GM12878 (cell line): ENCODE results near the gene SMURF1. TPM values are rescaled to one million over a fixed set of nuclear protein-coding genes. Genes with fewer than 3 reads are reported as not detected.

Experiments used
- ATF3 ChIP-seq: IDR thresholded peaks from 2 replicates; pipeline ENCODE4 v1.6.1; 2011; ENCODE audit warnings: low read depth, mild to moderate bottlenecking, low read length, moderate library complexity, borderline replicate concordance; ENCODE audit errors: extremely low read depth
- BHLHE40 ChIP-seq, 2 experiments: fragments of 450-650 bp in 1 of 2; IDR thresholded peaks; 2 replicates each; pipeline ENCODE4 v1.6.1; 2011 to 2017; ENCODE audit warnings: low read depth in 2 of 2, borderline replicate concordance in 1 of 2, improper control_type of control experiment in 1 of 2, low read length in 1 of 2, mild to moderate bottlenecking in 1 of 2
- BMI1 ChIP-seq: fragments of 450-650 bp; IDR thresholded peaks from 2 replicates; pipeline ENCODE4 v1.6.1; 2016; ENCODE audit warnings: mild to moderate bottlenecking, moderate library complexity, borderline replicate concordance
- EP300 ChIP-seq, 2 experiments: fragments of 150-350 bp in 1 of 2; IDR thresholded peaks; 2 replicates each; pipeline ENCODE4 v1.6.1; 2011 to 2012; ENCODE audit warnings: low read depth in 2 of 2, low read length in 2 of 2, borderline replicate concordance in 1 of 2, improper control_type of control experiment in 1 of 2, inconsistent platforms in 1 of 2; ENCODE audit not compliant: control insufficient read depth in 1 of 2
- FOXM1 ChIP-seq: IDR thresholded peaks from 2 replicates; pipeline ENCODE4 v1.6.1; 2012; ENCODE audit warnings: low read depth, mild to moderate bottlenecking, inconsistent platforms, low read length, moderate library complexity
- IKZF2 ChIP-seq, 2 experiments: fragments of 450-650 bp; IDR thresholded peaks; 2 replicates each; pipeline ENCODE4 v1.6.1; 2017; ENCODE audit warnings: mild to moderate bottlenecking in 2 of 2, moderate library complexity in 2 of 2
- IRF3 ChIP-seq: fragments of 450-650 bp; IDR thresholded peaks from 2 replicates; pipeline ENCODE4 v1.6.1; 2014; ENCODE audit warnings: mild to moderate bottlenecking
- KDM1A ChIP-seq: fragments of 200-600 bp; sonication (generic); IDR thresholded peaks from 2 replicates; pipeline ENCODE4 v1.6.1; 2016; ENCODE audit warnings: borderline replicate concordance
- NBN ChIP-seq: fragments of 450-650 bp; IDR thresholded peaks from 2 replicates; pipeline ENCODE4 v1.6.1; 2016
- SREBF2 ChIP-seq: IDR thresholded peaks from 2 replicates; pipeline ENCODE4 v1.6.1; 2012; ENCODE audit warnings: mild to moderate bottlenecking, low read length
- SUPT20H ChIP-seq: IDR thresholded peaks from 2 replicates; pipeline ENCODE4 v1.6.1; 2011; ENCODE audit warnings: low read depth, mild to moderate bottlenecking, low read length, moderate library complexity, borderline replicate concordance; ENCODE audit not compliant: control insufficient read depth
- YY1 ChIP-seq: IDR thresholded peaks from 2 replicates; pipeline ENCODE4 v1.6.1; 2011; ENCODE audit warnings: low read depth, mild to moderate bottlenecking, low read length
- polyA plus RNA-seq, 11 experiments: library from polyadenylated mRNA; depleted of rRNA in 4 of 11; unstranded in 6 of 11; stranded (reverse) in 5 of 11; fragments of >200 nt; fragmentation: Nextera tagmentation in 4 of 11; fragmentation: Illumina TruSeq in 1 of 11; extraction: Ambion mirVana in 4 of 11; extraction: Trizol in 1 of 11; gene quantifications; 1 replicate in 1 of 11; 2 replicates in 10 of 11; pipeline versions ENCODE4 v1.2.1 to v1.2.3, GENCODE V29; 2011 to 2016; ENCODE audit warnings: inconsistent platforms in 2 of 11, missing spikeins in 2 of 11, low read depth in 1 of 11
- total RNA-seq, 4 experiments: library from RNA; depleted of rRNA in 3 of 4; stranded (reverse); fragments of >200 nt in 3 of 4; fragmentation: Illumina TruSeq in 1 of 4; extraction: Trizol in 1 of 4; gene quantifications; 2 replicates each; pipeline versions ENCODE4 v1.2.1 to v1.2.3, GENCODE V29; 2013 to 2021

The SMURF1 gene
- total and polyA plus RNA-seq, 10 of the 15 experiments (the other 5 are each of a cell fraction or from before 2014, with no cell fraction given), result 0.76 to 14.0 (median 7.9) TPM

GRCh38 chr7:99142727-99143520 lies 984 bp downstream of the SMURF1 start (continued):
- TF ChIP-seq FOXM1 (no peak), ATF3 (no peak), SREBF2 (no peak), EP300 (IDR thresholded peaks at IDR 0.05; ENCODE audit: borderline replicate concordance in 1 of 2, control insufficient read depth in 1 of 2, low read depth in 2 of 2, low read length in 2 of 2) (no peak), NBN (peak; percentile 76; the same call in 1 of the 2 replicates), IRF3 (no peak), BHLHE40 (IDR thresholded peaks at IDR 0.05; ENCODE audit: borderline replicate concordance in 1 of 2, low read depth in 2 of 2, low read length in 1 of 2) (no peak), KDM1A (no peak), YY1 (no peak), SUPT20H (no peak), BMI1 (no peak), IKZF2 (IDR thresholded peaks at IDR 0.05) (peak in 1 of 2 experiments; percentile 26; a peak in 2 of 4 replicates)
- TF ChIP-seq, all 136 proteins: peak for 5
